Neural progenitor cell (in vitro differentiated cells): ENCODE measurements around the gene HOXC5.

ENCODE experiments used
- EZH2phosphoT487 ChIP-seq: fragments of 200-600 bp; sonication (generic); IDR thresholded peaks from 2 replicates; pipeline ENCODE4 v1.6.1; 2017; ENCODE audit warnings: antibody characterized with exemption
- TF ChIP-seq, protein P1 (sequence below): fragments of 200-600 bp; sonication (generic); IDR thresholded peaks from 2 replicates; pipeline ENCODE4 v1.5.1; 2017; ENCODE audit warnings: antibody characterized with exemption, mild to moderate bottlenecking

DNA sequence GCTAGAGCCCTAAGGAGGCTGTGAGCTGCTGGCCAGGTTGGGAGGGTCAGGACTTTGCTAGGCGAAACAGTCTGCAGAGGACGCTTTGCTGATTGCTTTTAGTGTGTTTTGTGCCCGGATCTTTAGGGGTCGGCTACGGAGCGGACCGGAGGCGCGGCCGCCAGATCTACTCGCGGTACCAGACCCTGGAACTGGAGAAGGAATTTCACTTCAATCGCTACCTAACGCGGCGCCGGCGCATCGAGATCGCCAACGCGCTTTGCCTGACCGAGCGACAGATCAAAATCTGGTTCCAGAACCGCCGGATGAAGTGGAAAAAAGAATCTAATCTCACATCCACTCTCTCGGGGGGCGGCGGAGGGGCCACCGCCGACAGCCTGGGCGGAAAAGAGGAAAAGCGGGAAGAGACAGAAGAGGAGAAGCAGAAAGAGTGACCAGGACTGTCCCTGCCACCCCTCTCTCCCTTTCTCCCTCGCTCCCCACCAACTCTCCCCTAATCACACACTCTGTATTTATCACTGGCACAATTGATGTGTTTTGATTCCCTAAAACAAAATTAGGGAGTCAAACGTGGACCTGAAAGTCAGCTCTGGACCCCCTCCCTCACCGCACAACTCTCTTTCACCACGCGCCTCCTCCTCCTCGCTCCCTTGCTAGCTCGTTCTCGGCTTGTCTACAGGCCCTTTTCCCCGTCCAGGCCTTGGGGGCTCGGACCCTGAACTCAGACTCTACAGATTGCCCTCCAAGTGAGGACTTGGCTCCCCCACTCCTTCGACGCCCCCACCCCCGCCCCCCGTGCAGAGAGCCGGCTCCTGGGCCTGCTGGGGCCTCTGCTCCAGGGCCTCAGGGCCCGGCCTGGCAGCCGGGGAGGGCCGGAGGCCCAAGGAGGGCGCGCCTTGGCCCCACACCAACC is 3.1 kb upstream of the HOXC5 start:
- TF ChIP-seq, protein P1, sequence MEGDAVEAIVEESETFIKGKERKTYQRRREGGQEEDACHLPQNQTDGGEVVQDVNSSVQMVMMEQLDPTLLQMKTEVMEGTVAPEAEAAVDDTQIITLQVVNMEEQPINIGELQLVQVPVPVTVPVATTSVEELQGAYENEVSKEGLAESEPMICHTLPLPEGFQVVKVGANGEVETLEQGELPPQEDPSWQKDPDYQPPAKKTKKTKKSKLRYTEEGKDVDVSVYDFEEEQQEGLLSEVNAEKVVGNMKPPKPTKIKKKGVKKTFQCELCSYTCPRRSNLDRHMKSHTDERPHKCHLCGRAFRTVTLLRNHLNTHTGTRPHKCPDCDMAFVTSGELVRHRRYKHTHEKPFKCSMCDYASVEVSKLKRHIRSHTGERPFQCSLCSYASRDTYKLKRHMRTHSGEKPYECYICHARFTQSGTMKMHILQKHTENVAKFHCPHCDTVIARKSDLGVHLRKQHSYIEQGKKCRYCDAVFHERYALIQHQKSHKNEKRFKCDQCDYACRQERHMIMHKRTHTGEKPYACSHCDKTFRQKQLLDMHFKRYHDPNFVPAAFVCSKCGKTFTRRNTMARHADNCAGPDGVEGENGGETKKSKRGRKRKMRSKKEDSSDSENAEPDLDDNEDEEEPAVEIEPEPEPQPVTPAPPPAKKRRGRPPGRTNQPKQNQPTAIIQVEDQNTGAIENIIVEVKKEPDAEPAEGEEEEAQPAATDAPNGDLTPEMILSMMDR = no peak
- TF ChIP-seq EZH2phosphoT487 = peak; percentile 78
